ENCODE measurements around the gene CYP21A2.
"Not testable (repeated sequence)": the region's sequence is repeated elsewhere in the genome, so short reads cannot be mapped to it uniquely, and the experiment has no call there.

DNA sequence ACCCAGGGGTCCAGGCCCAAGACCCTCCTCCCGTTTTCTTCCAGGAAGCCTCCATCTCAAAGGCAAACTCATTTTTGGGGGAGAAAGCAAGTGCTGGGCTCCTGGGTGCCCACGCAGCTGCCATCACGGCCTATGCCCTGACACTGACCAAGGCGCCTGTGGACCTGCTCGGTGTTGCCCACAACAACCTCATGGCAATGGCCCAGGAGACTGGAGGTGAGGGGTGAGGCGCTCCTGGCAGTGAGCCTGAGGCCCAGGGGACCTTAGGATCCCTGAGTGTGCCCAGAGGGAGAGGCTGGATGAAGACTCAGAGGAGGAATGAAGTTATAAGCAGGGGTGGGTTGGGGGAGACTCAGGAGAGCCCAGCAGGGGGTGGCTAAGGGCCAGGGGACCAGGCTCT, 41.8 kb upstream of the CYP21A2 start:
- TF ChIP-seq, protein P1, sequence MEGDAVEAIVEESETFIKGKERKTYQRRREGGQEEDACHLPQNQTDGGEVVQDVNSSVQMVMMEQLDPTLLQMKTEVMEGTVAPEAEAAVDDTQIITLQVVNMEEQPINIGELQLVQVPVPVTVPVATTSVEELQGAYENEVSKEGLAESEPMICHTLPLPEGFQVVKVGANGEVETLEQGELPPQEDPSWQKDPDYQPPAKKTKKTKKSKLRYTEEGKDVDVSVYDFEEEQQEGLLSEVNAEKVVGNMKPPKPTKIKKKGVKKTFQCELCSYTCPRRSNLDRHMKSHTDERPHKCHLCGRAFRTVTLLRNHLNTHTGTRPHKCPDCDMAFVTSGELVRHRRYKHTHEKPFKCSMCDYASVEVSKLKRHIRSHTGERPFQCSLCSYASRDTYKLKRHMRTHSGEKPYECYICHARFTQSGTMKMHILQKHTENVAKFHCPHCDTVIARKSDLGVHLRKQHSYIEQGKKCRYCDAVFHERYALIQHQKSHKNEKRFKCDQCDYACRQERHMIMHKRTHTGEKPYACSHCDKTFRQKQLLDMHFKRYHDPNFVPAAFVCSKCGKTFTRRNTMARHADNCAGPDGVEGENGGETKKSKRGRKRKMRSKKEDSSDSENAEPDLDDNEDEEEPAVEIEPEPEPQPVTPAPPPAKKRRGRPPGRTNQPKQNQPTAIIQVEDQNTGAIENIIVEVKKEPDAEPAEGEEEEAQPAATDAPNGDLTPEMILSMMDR (conservative IDR thresholded peaks at IDR 0.05 in 1 of 2, IDR thresholded peaks at IDR 0.05 in 1 of 2; ENCODE audit: extremely low read depth in 1 of 2, insufficient read depth in 1 of 2, low read depth in 1 of 2, low read length in 2 of 2) = not testable (repeated sequence)
- TF ChIP-seq EZH2 (IDR thresholded peaks at IDR 0.05; ENCODE audit: borderline replicate concordance, low read length) = not testable (repeated sequence)

Measured in mammary epithelial cell (primary cell).